22Rv1 (cell line): Measurements from ENCODE around the gene HOATZ.
A peak's percentile ranks its signal among the peaks of the same experiment; 100 is the strongest.

Experiments used
- H3K27ac ChIP-seq: fragments of 450-650 bp; 2 replicates; pipeline ENCODE4 v1.5.1; 2017
- CTCF ChIP-seq: fragments of 450-650 bp; IDR thresholded peaks from 2 replicates; pipeline ENCODE4 v1.5.1; 2017; ENCODE audit warnings: mild to moderate bottlenecking
- ZFX ChIP-seq: fragments of 450-650 bp; IDR thresholded peaks from 2 replicates; pipeline ENCODE4 v1.6.1; 2017; ENCODE audit warnings: antibody characterized with exemption, borderline replicate concordance

HOATZ gene

GRCh38 chr11:111586388-111586831 is 71.8 kb downstream of the HOATZ start:
- no peak overlapping the region for H3K27ac ChIP-seq
- peak; percentile 81 for TF ChIP-seq CTCF
- TF ChIP-seq ZFX: no peak
